ENCODE results near the gene TMEM196. TPM values are rescaled to one million over a fixed set of nuclear protein-coding genes. Genes with fewer than 3 reads are reported as not detected.

TMEM196 gene
- total RNA-seq, 2 experiments from 2014 or later, result not detected

DNA sequence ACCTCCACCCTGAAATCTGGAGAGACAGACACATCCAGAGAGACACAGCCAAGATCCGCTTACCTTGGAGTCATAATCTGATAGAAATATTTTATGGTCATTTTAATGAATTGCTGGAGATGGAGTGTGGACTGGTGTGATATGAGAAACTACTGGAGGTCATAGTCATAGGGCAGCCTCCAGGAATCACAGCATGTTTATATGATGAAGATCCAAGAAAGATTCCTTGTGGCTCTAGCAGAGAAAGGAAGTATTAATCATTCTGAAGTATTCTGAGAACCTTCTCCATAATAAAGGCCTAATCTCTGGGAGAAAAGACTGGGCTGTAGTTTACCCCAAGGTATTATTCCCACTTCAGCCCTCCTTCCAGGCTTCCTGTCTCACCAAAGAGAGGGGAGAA is 102.6 kb downstream of the TMEM196 start:
- CTCF ChIA-PET, result no interaction called here
- no peaks in the 10 kb centered on the region for H3K9me3 Mint-ChIP-seq (ENCODE audit: low read depth)
- no peak overlapping the region for H3K27ac Mint-ChIP-seq
- POLR2A ChIA-PET, result no interaction called here
- H3K27me3 Mint-ChIP-seq, result peaks cover 3% of the 10 kb centered on the region
- no peaks in the 10 kb centered on the region for H3K36me3 Mint-ChIP-seq (ENCODE audit: low read depth)
- no peaks in the 10 kb centered on the region for H3K4me1 Mint-ChIP-seq
- H3K4me3 Mint-ChIP-seq, result no peak overlapping the region
- DNase-seq (no peak), ATAC-seq (no peak)
- intact Hi-C loops (cut with DNase I, micrococcal nuclease), result no loop called here

Small RNA genes within 50 kb of the gene (microRNA-seq; reads per million reads assigned to microRNA genes)
- not detected for gene MIR3146 (ENCODE audit: borderline replicate concordance)

Other genes with a start within 250 kb of the TMEM196 start
- gene POLR1F, start 64.6 kb downstream of the TMEM196 start, total RNA-seq, result 10 to 100 TPM; 25.8 to 32.2 TPM